ENCODE measurements around the gene NET1.
A peak's percentile ranks its signal among the peaks of the same experiment; 100 is the strongest.
"Not testable (repeated sequence)": the region's sequence is repeated elsewhere in the genome, so short reads cannot be mapped to it uniquely, and the experiment has no call there.

NET1 gene

GRCh38 chr10:5412277-5412941, at the start of gene NET1:
Gene NET1 (plus strand): TSS chr10:5412557. CDS start chr10:5412693, 136 bp downstream.
- peak; percentile 99 for DNase-seq (ENCODE audit: low spot score)

- no peak for DNase-seq (ENCODE audit: low spot score)
These were observed 49.5 kb upstream of the NET1 start for GRCh38 chr10:5362873-5363272.

GRCh38 chr10:5364374-5364773, 48.0 kb upstream of the NET1 start:
- no peak for DNase-seq (ENCODE audit: low spot score)

GRCh38 chr10:5364890-5365338, 47.4 kb upstream of the NET1 start, which contains the start of gene UCN3:
Gene UCN3 (plus strand): TSS chr10:5364966. CDS start chr10:5373721, 8,755 bp downstream.
- DNase-seq (ENCODE audit: low spot score), result no peak

GRCh38 chr10:5365928-5366327, 46.4 kb upstream of the NET1 start:
- no peak for DNase-seq (ENCODE audit: low spot score)

GRCh38 chr10:5369362-5370158, 42.8 kb upstream of the NET1 start:
- no peak for DNase-seq (ENCODE audit: low spot score)

- no peak for DNase-seq (ENCODE audit: low spot score)
These were observed 41.6 kb upstream of the NET1 start for GRCh38 chr10:5370493-5371352.

GRCh38 chr10:5373307-5373706, 39.0 kb upstream of the NET1 start:
- DNase-seq (ENCODE audit: low spot score), result no peak

GRCh38 chr10:5373891-5374611, 38.3 kb upstream of the NET1 start:
- DNase-seq (ENCODE audit: low spot score), result no peak

- no peak for DNase-seq (ENCODE audit: low spot score)
These were observed 35.9 kb upstream of the NET1 start for GRCh38 chr10:5376450-5376849.

- DNase-seq (ENCODE audit: low spot score), result not testable (repeated sequence)
These were observed 33.2 kb upstream of the NET1 start for GRCh38 chr10:5379202-5379601.

- not testable (repeated sequence) for DNase-seq (ENCODE audit: low spot score)
These were observed 32.0 kb upstream of the NET1 start for GRCh38 chr10:5380395-5380794.

GRCh38 chr10:5381187-5381586, 31.2 kb upstream of the NET1 start:
- no peak for DNase-seq (ENCODE audit: low spot score)

GRCh38 chr10:5385224-5385623, 27.1 kb upstream of the NET1 start:
- no peak for DNase-seq (ENCODE audit: low spot score)

- DNase-seq (ENCODE audit: low spot score), result no peak
These were observed 25.2 kb upstream of the NET1 start for GRCh38 chr10:5387169-5387568.

- no peak for DNase-seq (ENCODE audit: low spot score)
These were observed 21.7 kb upstream of the NET1 start for GRCh38 chr10:5390607-5391205.

- no peak for DNase-seq (ENCODE audit: low spot score)
These were observed 20.6 kb upstream of the NET1 start for GRCh38 chr10:5391790-5392189.

- DNase-seq (ENCODE audit: low spot score), result no peak
These were observed 18.8 kb upstream of the NET1 start for GRCh38 chr10:5393529-5393928.

GRCh38 chr10:5395168-5395567, 17.2 kb upstream of the NET1 start:
- DNase-seq (ENCODE audit: low spot score), result no peak

- DNase-seq (ENCODE audit: low spot score), result no peak
These were observed 15.6 kb upstream of the NET1 start for GRCh38 chr10:5396556-5397300.

GRCh38 chr10:5399332-5399731, 13.0 kb upstream of the NET1 start:
- DNase-seq (ENCODE audit: low spot score), result no peak
